WERI-Rb-1 (cell line): ENCODE measurements around the gene MYOZ1.

ENCODE experiments used
- DNase-seq: peaks from one replicate; pipeline ENCODE4 v3.0.0-alpha.2; 2020
- H3K27ac ChIP-seq: fragments of 250-450 bp; sonication (Bioruptor Pico); 2 replicates; pipeline ENCODE4 v1.5.1; 2020; ENCODE audit warnings: mild to moderate bottlenecking, moderate library complexity
- H3K27me3 ChIP-seq: fragments of 250-450 bp; sonication (Bioruptor Pico); 2 replicates; pipeline ENCODE4 v1.5.1; 2021; ENCODE audit warnings: mild to moderate bottlenecking, low read depth, moderate library complexity; ENCODE audit not compliant: insufficient read depth, severe bottlenecking
- H3K36me3 ChIP-seq: fragments of 250-450 bp; sonication (Bioruptor Pico); 2 replicates; pipeline ENCODE4 v1.5.1; 2020; ENCODE audit warnings: mild to moderate bottlenecking, moderate library complexity
- H3K4me3 ChIP-seq: 2 replicates; pipeline ENCODE4 v1.5.1; 2011; ENCODE audit warnings: low read depth, mild to moderate bottlenecking, control low read depth, low read length
- H3K9me3 ChIP-seq: fragments of 250-450 bp; sonication (Bioruptor Pico); 2 replicates; pipeline ENCODE4 v1.5.1; 2021; ENCODE audit warnings: mild to moderate bottlenecking, moderate library complexity; ENCODE audit not compliant: severe bottlenecking
- TF ChIP-seq, protein P1 (sequence below): IDR thresholded peaks from 2 replicates; pipeline ENCODE4 v1.5.1; 2011; ENCODE audit warnings: low read depth, mild to moderate bottlenecking, control low read depth, inconsistent platforms, low read length

Gene MYOZ1

DNA sequence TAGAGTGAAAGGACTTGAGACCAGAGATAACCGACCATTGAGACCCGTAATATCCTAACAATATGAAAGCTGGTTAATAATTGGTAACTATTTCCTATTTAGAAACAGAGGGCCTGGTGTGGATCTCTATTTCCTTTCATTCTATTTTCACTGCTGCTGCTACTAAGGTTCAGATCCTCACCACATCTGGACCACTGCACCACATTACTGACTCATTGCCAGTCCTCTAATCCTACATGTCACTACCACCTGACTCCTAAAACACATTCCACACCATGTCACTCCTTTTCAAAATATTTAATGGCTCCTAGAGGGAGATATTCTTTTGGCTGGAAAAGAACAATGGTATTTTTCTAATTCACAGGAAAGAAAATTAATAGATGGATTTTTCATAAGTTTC is 56.5 kb downstream of the MYOZ1 start:
- Histone ChIP-seq H3K4me3 (no peak overlapping the region), H3K36me3 (no peaks in the 10 kb centered on the region), H3K27ac (no peak overlapping the region), H3K9me3 (no peaks in the 10 kb centered on the region), H3K27me3 (no peaks in the 10 kb centered on the region)
- DNase-seq = no peak
- TF ChIP-seq, protein P1, sequence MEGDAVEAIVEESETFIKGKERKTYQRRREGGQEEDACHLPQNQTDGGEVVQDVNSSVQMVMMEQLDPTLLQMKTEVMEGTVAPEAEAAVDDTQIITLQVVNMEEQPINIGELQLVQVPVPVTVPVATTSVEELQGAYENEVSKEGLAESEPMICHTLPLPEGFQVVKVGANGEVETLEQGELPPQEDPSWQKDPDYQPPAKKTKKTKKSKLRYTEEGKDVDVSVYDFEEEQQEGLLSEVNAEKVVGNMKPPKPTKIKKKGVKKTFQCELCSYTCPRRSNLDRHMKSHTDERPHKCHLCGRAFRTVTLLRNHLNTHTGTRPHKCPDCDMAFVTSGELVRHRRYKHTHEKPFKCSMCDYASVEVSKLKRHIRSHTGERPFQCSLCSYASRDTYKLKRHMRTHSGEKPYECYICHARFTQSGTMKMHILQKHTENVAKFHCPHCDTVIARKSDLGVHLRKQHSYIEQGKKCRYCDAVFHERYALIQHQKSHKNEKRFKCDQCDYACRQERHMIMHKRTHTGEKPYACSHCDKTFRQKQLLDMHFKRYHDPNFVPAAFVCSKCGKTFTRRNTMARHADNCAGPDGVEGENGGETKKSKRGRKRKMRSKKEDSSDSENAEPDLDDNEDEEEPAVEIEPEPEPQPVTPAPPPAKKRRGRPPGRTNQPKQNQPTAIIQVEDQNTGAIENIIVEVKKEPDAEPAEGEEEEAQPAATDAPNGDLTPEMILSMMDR = no peak

DNA sequence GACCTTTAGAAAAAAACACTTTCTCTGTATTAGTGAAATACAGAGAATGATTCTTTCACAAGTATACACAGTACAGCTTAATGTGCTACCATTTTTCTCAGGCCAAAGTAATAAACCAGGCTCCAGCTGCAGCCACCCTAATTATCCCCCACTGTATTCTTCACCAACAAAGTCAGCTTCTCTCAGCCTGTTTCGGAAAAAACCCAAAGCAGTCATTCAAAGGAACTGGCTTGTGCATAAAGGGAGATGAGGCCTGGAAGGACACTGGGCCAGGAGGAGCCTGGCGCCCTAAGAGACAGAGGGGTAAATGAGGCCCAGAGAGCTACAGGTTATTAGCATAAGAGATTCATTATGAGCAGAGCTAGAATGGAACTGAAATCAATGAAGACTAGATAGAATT is 59.4 kb downstream of the MYOZ1 start:
- Histone ChIP-seq H3K4me3 (no peak overlapping the region), H3K27ac (no peak overlapping the region), H3K36me3 (no peaks in the 10 kb centered on the region), H3K27me3 (no peaks in the 10 kb centered on the region), H3K9me3 (no peaks in the 10 kb centered on the region)
- DNase-seq = no peak
- TF ChIP-seq, protein P1 = no peak
